ES-I3 (cell line): ENCODE measurements around the gene PGM2.

Experiments
- H3K36me3 ChIP-seq: 2 replicates; pipeline ENCODE4 v1.6.1; 2013; ENCODE audit warnings: mild to moderate bottlenecking, low read length, control low read depth, moderate library complexity; ENCODE audit not compliant: insufficient read depth
- H3K4me1 ChIP-seq: 2 replicates; pipeline ENCODE4 v1.6.1; 2013; ENCODE audit warnings: mild to moderate bottlenecking, control low read depth, low read length; ENCODE audit not compliant: insufficient read depth
- H3K9ac ChIP-seq: 2 replicates; pipeline ENCODE4 v1.6.1; 2013; ENCODE audit warnings: low read depth, mild to moderate bottlenecking, low read length, moderate library complexity
- H3K9me3 ChIP-seq: 2 replicates; pipeline ENCODE4 v1.6.1; 2013; ENCODE audit warnings: mild to moderate bottlenecking, low read length, moderate library complexity; ENCODE audit not compliant: control insufficient read depth, insufficient read depth

PGM2 gene

GRCh38 chr4:37827802-37828321 lies 1.4 kb downstream of the PGM2 start:
- H3K9ac ChIP-seq = peak overlapping the region; percentile 87; the same call in 1 of the 2 replicates
- H3K36me3 ChIP-seq = no peaks in the 10 kb centered on the region
- no peaks in the 10 kb centered on the region for H3K9me3 ChIP-seq
- no peaks in the 10 kb centered on the region for H3K4me1 ChIP-seq

GRCh38 chr4:37828843-37829242 lies 2.4 kb downstream of the PGM2 start:
- Histone ChIP-seq H3K9ac (no peak overlapping the region), H3K36me3 (no peaks in the 10 kb centered on the region), H3K4me1 (no peaks in the 10 kb centered on the region), H3K9me3 (no peaks in the 10 kb centered on the region)

GRCh38 chr4:37830640-37831039 lies 4.2 kb downstream of the PGM2 start:
- no peaks in the 10 kb centered on the region for H3K9me3 ChIP-seq
- no peaks in the 10 kb centered on the region for H3K4me1 ChIP-seq
- no peaks in the 10 kb centered on the region for H3K36me3 ChIP-seq
- H3K9ac ChIP-seq = no peak overlapping the region

- H3K9ac ChIP-seq = no peak overlapping the region
- no peaks in the 10 kb centered on the region for H3K4me1 ChIP-seq
- H3K36me3 ChIP-seq = no peaks in the 10 kb centered on the region; the same call in 1 of the 2 replicates
- no peaks in the 10 kb centered on the region for H3K9me3 ChIP-seq
Observed at GRCh38 chr4:37835031-37835430, 8.5 kb downstream of the PGM2 start.

GRCh38 chr4:37835806-37836205 lies 9.3 kb downstream of the PGM2 start:
- no peaks in the 10 kb centered on the region; the same call in 1 of the 2 replicates for H3K36me3 ChIP-seq
- H3K9ac ChIP-seq = no peak overlapping the region
- no peaks in the 10 kb centered on the region for H3K4me1 ChIP-seq
- H3K9me3 ChIP-seq = no peaks in the 10 kb centered on the region

- H3K9ac ChIP-seq = no peak overlapping the region
- H3K9me3 ChIP-seq = no peaks in the 10 kb centered on the region
- H3K36me3 ChIP-seq = no peaks in the 10 kb centered on the region; the same call in 1 of the 2 replicates
- H3K4me1 ChIP-seq = no peaks in the 10 kb centered on the region
Observed at GRCh38 chr4:37836274-37836673, 9.8 kb downstream of the PGM2 start.

- Histone ChIP-seq H3K36me3 (no peaks in the 10 kb centered on the region; the same call in 1 of the 2 replicates), H3K9me3 (no peaks in the 10 kb centered on the region), H3K9ac (no peak overlapping the region)
Observed at GRCh38 chr4:37836838-37837440, 10.5 kb downstream of the PGM2 start.

GRCh38 chr4:37837446-37837845 lies 11.0 kb downstream of the PGM2 start:
- no peak overlapping the region for H3K9ac ChIP-seq
- H3K36me3 ChIP-seq = no peaks in the 10 kb centered on the region; the same call in 1 of the 2 replicates
- no peaks in the 10 kb centered on the region for H3K4me1 ChIP-seq
- no peaks in the 10 kb centered on the region for H3K9me3 ChIP-seq

More at GRCh38 chr4:37836838-37837440, 10.5 kb downstream of the PGM2 start:
- no peaks in the 10 kb centered on the region for H3K4me1 ChIP-seq

- Histone ChIP-seq H3K4me1 (no peaks in the 10 kb centered on the region), H3K36me3 (no peaks in the 10 kb centered on the region; the same call in 1 of the 2 replicates), H3K9me3 (no peaks in the 10 kb centered on the region)
Observed at GRCh38 chr4:37839426-37839825, 12.9 kb downstream of the PGM2 start.

GRCh38 chr4:37844204-37844603 lies 17.7 kb downstream of the PGM2 start:
- no peak overlapping the region for H3K9ac ChIP-seq
- H3K36me3 ChIP-seq = no peaks in the 10 kb centered on the region
- H3K4me1 ChIP-seq = no peaks in the 10 kb centered on the region
- H3K9me3 ChIP-seq = no peaks in the 10 kb centered on the region

More at GRCh38 chr4:37839426-37839825, 12.9 kb downstream of the PGM2 start:
- H3K9ac ChIP-seq = no peak overlapping the region

- Histone ChIP-seq H3K36me3 (no peaks in the 10 kb centered on the region), H3K4me1 (no peaks in the 10 kb centered on the region), H3K9me3 (no peaks in the 10 kb centered on the region), H3K9ac (no peak overlapping the region)
Observed at GRCh38 chr4:37845201-37845600, 18.7 kb downstream of the PGM2 start.

- Histone ChIP-seq H3K36me3 (0 out of 2 replicates have a peak, but pooled peaks cover 5% of the 10 kb centered on the region), H3K9ac (no peak overlapping the region), H3K4me1 (no peaks in the 10 kb centered on the region), H3K9me3 (no peaks in the 10 kb centered on the region)
Observed at GRCh38 chr4:37847311-37847884, 20.9 kb downstream of the PGM2 start.

- Histone ChIP-seq H3K9ac (no peak overlapping the region), H3K4me1 (no peaks in the 10 kb centered on the region), H3K36me3 (peaks cover 5% of the 10 kb centered on the region; the same call in 1 of the 2 replicates), H3K9me3 (no peaks in the 10 kb centered on the region)
Observed at GRCh38 chr4:37852376-37852775, 25.9 kb downstream of the PGM2 start.

- H3K9me3 ChIP-seq = no peaks in the 10 kb centered on the region
- H3K4me1 ChIP-seq = no peaks in the 10 kb centered on the region
- H3K36me3 ChIP-seq = no peaks in the 10 kb centered on the region; the same call in 1 of the 2 replicates
- no peak overlapping the region for H3K9ac ChIP-seq
Observed at GRCh38 chr4:37858112-37858511, 31.6 kb downstream of the PGM2 start.

GRCh38 chr4:37858872-37859271 lies 32.4 kb downstream of the PGM2 start:
- H3K36me3 ChIP-seq = no peaks in the 10 kb centered on the region; the same call in 1 of the 2 replicates
- H3K9ac ChIP-seq = no peak overlapping the region
- no peaks in the 10 kb centered on the region for H3K4me1 ChIP-seq
- no peaks in the 10 kb centered on the region for H3K9me3 ChIP-seq
